ENCODE results near the gene GNAZ. TPM values are rescaled to one million over a fixed set of nuclear protein-coding genes. Genes with fewer than 3 reads are reported as not detected.

Gene GNAZ
- total and polyA plus RNA-seq, 2 donors from 2014 or later: 3.7 to 5.7 TPM

- no peak overlapping the region for H3K9ac ChIP-seq (ENCODE audit: low read length in 3 of 3)
- no peak for TF ChIP-seq CTCF (IDR thresholded peaks at IDR 0.05; ENCODE audit: borderline replicate concordance, extremely low read depth, insufficient read depth)
- no peak for DNase-seq
- H3K4me3 ChIP-seq (ENCODE audit: low read length in 3 of 3): no peak overlapping the region
- no peak overlapping the region for H3K27ac ChIP-seq (ENCODE audit: low read depth in 2 of 2, low read length in 2 of 2)
- no peak for FAIRE-seq
- peaks cover 0 to 5% (median 0%) of the 10 kb centered on the region in 3 donors for H3K36me3 ChIP-seq (ENCODE audit: control insufficient read depth in 2 of 3, insufficient read depth in 3 of 3, low read length in 3 of 3)
- no peaks in the 10 kb centered on the region for H3K27me3 ChIP-seq (ENCODE audit: control insufficient read depth, insufficient read depth, low read length)
- H3K9me3 ChIP-seq (ENCODE audit: control insufficient read depth in 2 of 3, insufficient read depth in 1 of 3, low read length in 3 of 3): no peaks in the 10 kb centered on the region
- intact Hi-C loops (cut with DNase I): no loop called here
- H3K4me1 ChIP-seq (ENCODE audit: control insufficient read depth in 2 of 3, insufficient read depth in 2 of 3, low read depth in 1 of 3, low read length in 3 of 3): no peaks in the 10 kb centered on the region
Measured at GRCh38 chr22:23118647-23119493, 48.6 kb downstream of the GNAZ start.

GRCh38 chr22:23119494-23120414 lies 49.4 kb downstream of the GNAZ start:
- Histone ChIP-seq H3K27ac (ENCODE audit: low read depth in 2 of 2, low read length in 2 of 2) (no peak overlapping the region), H3K9me3 (ENCODE audit: control insufficient read depth in 2 of 3, insufficient read depth in 1 of 3, low read length in 3 of 3) (no peaks in the 10 kb centered on the region)
- DNase-seq: no peak

GRCh38 chr22:23120415-23120899 lies 50.1 kb downstream of the GNAZ start:
- H3K36me3 ChIP-seq (ENCODE audit: control insufficient read depth in 2 of 3, insufficient read depth in 3 of 3, low read length in 3 of 3): peaks cover 0 to 5% (median 0%) of the 10 kb centered on the region in 3 donors
- DNase-seq (no peak), FAIRE-seq (no peak)
- no peak overlapping the region for H3K9ac ChIP-seq (ENCODE audit: low read length in 3 of 3)
- H3K4me1 ChIP-seq (ENCODE audit: control insufficient read depth in 2 of 3, insufficient read depth in 2 of 3, low read depth in 1 of 3, low read length in 3 of 3): no peaks in the 10 kb centered on the region
- no peak overlapping the region for H3K27ac ChIP-seq (ENCODE audit: low read depth in 2 of 2, low read length in 2 of 2)
- TF ChIP-seq CTCF (IDR thresholded peaks at IDR 0.05; ENCODE audit: borderline replicate concordance, extremely low read depth, insufficient read depth): no peak
- H3K4me3 ChIP-seq (ENCODE audit: low read length in 3 of 3): no peak overlapping the region
- no peaks in the 10 kb centered on the region for H3K27me3 ChIP-seq (ENCODE audit: control insufficient read depth, insufficient read depth, low read length)
- H3K9me3 ChIP-seq (ENCODE audit: control insufficient read depth in 2 of 3, insufficient read depth in 1 of 3, low read length in 3 of 3): no peaks in the 10 kb centered on the region
- intact Hi-C loops (cut with DNase I): loop anchor here (10.0 kb wide), 1 partner anchor 156 kb away; no protein-coding TSS in a partner anchor

More at GRCh38 chr22:23119494-23120414, 49.4 kb downstream of the GNAZ start:
- intact Hi-C loops (cut with DNase I): loop anchor here (10.0 kb wide), 1 partner anchor 155 kb away; no protein-coding TSS in a partner anchor
- Histone ChIP-seq H3K4me3 (ENCODE audit: low read length in 3 of 3) (no peak overlapping the region), H3K4me1 (ENCODE audit: control insufficient read depth in 2 of 3, insufficient read depth in 2 of 3, low read depth in 1 of 3, low read length in 3 of 3) (no peaks in the 10 kb centered on the region), H3K9ac (ENCODE audit: low read length in 3 of 3) (no peak overlapping the region), H3K36me3 (ENCODE audit: control insufficient read depth in 2 of 3, insufficient read depth in 3 of 3, low read length in 3 of 3) (peaks cover 0 to 5% (median 0%) of the 10 kb centered on the region in 3 donors), H3K27me3 (ENCODE audit: control insufficient read depth, insufficient read depth, low read length) (no peaks in the 10 kb centered on the region)
- no peak for TF ChIP-seq CTCF (IDR thresholded peaks at IDR 0.05; ENCODE audit: borderline replicate concordance, extremely low read depth, insufficient read depth)
- FAIRE-seq: no peak
